BE2C (cell line): ENCODE results near the gene RPL3.
"Not testable (repeated sequence)": the region's sequence is repeated elsewhere in the genome, so short reads cannot be mapped to it uniquely, and the experiment has no call there.

Experiments
- DNase-seq: peaks from one replicate; pipeline ENCODE4 v3.0.0-alpha.2; 2020
- H3K27me3 ChIP-seq: fragments of 250-450 bp; sonication (Bioruptor Pico); 2 replicates; pipeline ENCODE4 v1.5.1; 2020; ENCODE audit warnings: mild to moderate bottlenecking
- H3K36me3 ChIP-seq: fragments of 250-450 bp; sonication (Bioruptor Pico); 2 replicates; pipeline ENCODE4 v1.5.1; 2020; ENCODE audit warnings: mild to moderate bottlenecking
- H3K4me1 ChIP-seq: fragments of 250-450 bp; sonication (Bioruptor Pico); 2 replicates; pipeline ENCODE4 v1.5.1; 2020
- H3K4me3 ChIP-seq: 2 replicates; pipeline ENCODE4 v1.5.1; 2011; ENCODE audit warnings: low read depth, low read length
- H3K9me3 ChIP-seq: fragments of 250-450 bp; sonication (Bioruptor Pico); 2 replicates; pipeline ENCODE4 v1.5.1; 2020
- CTCF ChIP-seq: IDR thresholded peaks from 2 replicates; pipeline ENCODE4 v1.5.1; 2012; ENCODE audit warnings: mild to moderate bottlenecking, low read depth, low read length

Gene RPL3

GRCh38 chr22:39360674-39361413, 41.4 kb upstream of the RPL3 start:
- Histone ChIP-seq H3K4me3 (no peak overlapping the region), H3K27me3 (no peaks in the 10 kb centered on the region), H3K36me3 (peaks cover 10% of the 10 kb centered on the region), H3K4me1 (peaks cover 15% of the 10 kb centered on the region; the same call in 1 of the 2 replicates), H3K9me3 (no peaks in the 10 kb centered on the region)
- DNase-seq: no peak
- no peak for TF ChIP-seq CTCF

GRCh38 chr22:39360242-39360641, 40.8 kb upstream of the RPL3 start:
- no peak for TF ChIP-seq CTCF
- H3K9me3 ChIP-seq: no peaks in the 10 kb centered on the region
- no peak overlapping the region for H3K4me3 ChIP-seq
- H3K4me1 ChIP-seq: peaks cover 15% of the 10 kb centered on the region; the same call in 1 of the 2 replicates
- no peaks in the 10 kb centered on the region for H3K27me3 ChIP-seq
- peaks cover 8% of the 10 kb centered on the region for H3K36me3 ChIP-seq
- DNase-seq: no peak

DNA sequence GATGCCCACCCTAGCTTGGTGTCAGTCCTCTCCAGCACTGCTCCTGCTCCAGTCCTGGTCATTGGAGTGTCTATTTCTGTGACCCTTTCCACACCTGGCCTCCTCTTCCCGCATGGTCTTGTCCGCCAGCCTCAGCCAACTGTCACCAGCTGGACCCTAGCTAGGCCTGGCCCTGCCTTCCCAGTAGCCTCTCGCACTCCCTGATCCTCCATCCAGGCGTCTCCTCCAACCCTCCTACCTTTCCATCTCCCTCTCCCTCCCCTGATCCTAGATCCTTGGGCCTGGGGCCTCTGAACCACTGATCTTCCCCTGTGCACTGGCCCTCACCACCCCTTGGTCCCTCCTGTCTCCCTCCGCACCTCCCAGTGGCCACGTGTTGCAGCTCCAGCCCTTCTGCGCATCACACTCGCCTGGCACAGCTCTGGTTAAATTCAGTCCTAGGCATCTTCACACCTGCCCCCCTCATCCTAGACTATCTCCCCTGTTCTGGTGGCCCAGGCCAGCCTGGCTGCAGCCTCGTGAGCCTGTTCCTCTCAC, 40.3 kb upstream of the RPL3 start:
- peaks cover 15% of the 10 kb centered on the region; the same call in 1 of the 2 replicates for H3K4me1 ChIP-seq
- DNase-seq: no peak
- no peak for TF ChIP-seq CTCF
- no peaks in the 10 kb centered on the region for H3K9me3 ChIP-seq
- H3K27me3 ChIP-seq: no peaks in the 10 kb centered on the region
- no peak overlapping the region for H3K4me3 ChIP-seq
- H3K36me3 ChIP-seq: peaks cover 5% of the 10 kb centered on the region

DNA sequence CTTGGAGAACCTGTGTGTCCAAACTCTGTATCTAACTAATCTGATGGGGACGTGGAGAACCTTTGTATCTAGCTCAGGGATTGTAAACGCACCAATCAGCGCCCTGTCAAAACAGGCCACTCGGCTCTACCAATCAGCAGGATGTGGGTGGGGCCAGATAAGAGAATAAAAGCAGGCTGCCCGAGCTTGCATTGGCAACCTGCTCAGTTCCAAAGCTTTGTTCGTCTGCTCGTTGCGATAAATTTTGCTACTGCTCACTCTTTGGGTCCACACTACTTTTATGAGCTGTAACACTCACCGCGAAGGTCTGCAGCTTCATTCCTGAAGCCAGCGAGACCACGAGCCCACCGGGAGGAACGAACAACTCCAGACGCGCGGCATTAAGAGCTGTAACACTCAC, 38.8 kb upstream of the RPL3 start:
- H3K36me3 ChIP-seq, H3K4me3 ChIP-seq, H3K9me3 ChIP-seq, H3K4me1 ChIP-seq, H3K27me3 ChIP-seq, DNase-seq: not testable (repeated sequence)

- not testable (repeated sequence) for H3K27me3 ChIP-seq, H3K4me3 ChIP-seq, H3K36me3 ChIP-seq, H3K9me3 ChIP-seq, H3K4me1 ChIP-seq, DNase-seq
Measured at GRCh38 chr22:39357110-39358108, 38.0 kb upstream of the RPL3 start.

GRCh38 chr22:39356464-39356863, 37.0 kb upstream of the RPL3 start:
- no peak for DNase-seq
- Histone ChIP-seq H3K36me3 (peaks cover 5% of the 10 kb centered on the region), H3K4me1 (peaks cover 9% of the 10 kb centered on the region), H3K9me3 (no peaks in the 10 kb centered on the region), H3K4me3 (no peak overlapping the region), H3K27me3 (no peaks in the 10 kb centered on the region)
- TF ChIP-seq CTCF: no peak

DNA sequence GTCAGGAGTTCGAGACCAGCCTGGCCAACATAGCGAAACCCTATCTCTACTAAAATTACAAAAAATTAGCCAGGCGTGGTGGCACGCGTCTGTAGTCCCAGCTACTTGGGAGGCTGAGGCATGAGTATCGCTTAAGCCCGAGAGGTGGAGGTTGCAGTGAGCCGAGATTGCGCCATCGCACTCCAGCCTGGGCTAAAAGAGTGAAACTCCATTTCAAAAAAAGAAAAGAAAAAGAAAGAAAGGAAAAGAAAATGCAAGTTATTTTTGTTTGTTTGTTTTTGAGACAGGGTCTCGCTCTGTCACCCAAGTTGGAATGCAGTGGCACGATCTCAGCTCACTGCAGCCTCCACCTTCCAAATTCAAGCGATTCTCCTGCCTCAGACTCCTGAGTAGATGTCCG, 36.4 kb upstream of the RPL3 start:
- H3K4me3 ChIP-seq, H3K9me3 ChIP-seq, H3K36me3 ChIP-seq, H3K27me3 ChIP-seq, DNase-seq: not testable (repeated sequence)
- H3K4me1 ChIP-seq: peaks cover 16% of the 10 kb centered on the region
